Spinal cord (tissue), 10 donors: ENCODE results near the gene XKR7. TPM values are rescaled to one million over a fixed set of nuclear protein-coding genes. Genes with fewer than 3 reads are reported as not detected.
"Not testable (repeated sequence)": the region's sequence is repeated elsewhere in the genome, so short reads cannot be mapped to it uniquely, and the experiment has no call there.

Experiments
- DNase-seq, 6 donors: peaks; one replicate each; pipeline versions ENCODE4 v3.0.0 to v3.0.0-alpha.2; 2013 to 2015; ENCODE audit warnings: low spot score in 6 of 6, low read depth in 4 of 6
- H3K27ac ChIP-seq: one replicate; pipeline ENCODE4 v1.5.1; 2013; ENCODE audit warnings: low read depth, low read length, control low read depth
- H3K27me3 ChIP-seq: one replicate; pipeline ENCODE4 v1.6.1; 2013; ENCODE audit warnings: low read length; ENCODE audit not compliant: control insufficient read depth, insufficient read depth
- H3K36me3 ChIP-seq: one replicate; pipeline ENCODE4 v1.6.1; 2013; ENCODE audit warnings: low read length; ENCODE audit not compliant: control insufficient read depth, insufficient read depth
- H3K4me1 ChIP-seq: one replicate; pipeline ENCODE4 v1.6.1; 2013; ENCODE audit warnings: low read length; ENCODE audit not compliant: control insufficient read depth, insufficient read depth
- H3K4me3 ChIP-seq: one replicate; pipeline ENCODE4 v1.5.1; 2013; ENCODE audit warnings: low read depth, low read length, control low read depth
- H3K9me3 ChIP-seq: one replicate; pipeline ENCODE4 v1.6.1; 2013; ENCODE audit warnings: low read length; ENCODE audit not compliant: control insufficient read depth, insufficient read depth
- WGBS: methylation state at CpG from one replicate; pipeline ENCODE4 v1.1.5; 2013; ENCODE audit warnings: missing lambda C conversion rate; ENCODE audit not compliant: insufficient coverage; 5-methylcytosine and 5-hydroxymethylcytosine counted together
- polyA plus RNA-seq, 2 donors: library from polyadenylated mRNA; unstranded; fragments of 120-200 nt; gene quantifications; one replicate each; pipeline ENCODE4 v1.2.1, GENCODE V29; 2013; ENCODE audit not compliant: insufficient read length in 2 of 2
- total RNA-seq, 2 donors: library from RNA; depleted of rRNA in 1 of 2; stranded (reverse); fragments of 120-200 nt in 1 of 2; fragments of >200 nt in 1 of 2; gene quantifications; one replicate each; pipeline versions ENCODE4 v1.2.3 to v1.2.4, GENCODE V29; 2013 to 2014
- donor health status: healthy.

XKR7 gene
- total and polyA plus RNA-seq, 4 donors = 1.8 to 9.0 (median 5.8) TPM

GRCh38 chr20:32031007-32031958 is 63.3 kb downstream of the XKR7 start:
- H3K27ac ChIP-seq = no peak overlapping the region
- H3K9me3 ChIP-seq = no peaks in the 10 kb centered on the region
- H3K4me3 ChIP-seq = peak overlapping the region; percentile 13
- DNase-seq = peak in 5 of 6 donors; percentile 46 to 93 (median 65)
- 11% methylated on average over 51 of the region's 59 CpGs for WGBS
- peaks cover 15% of the 10 kb centered on the region for H3K4me1 ChIP-seq
- peaks cover 3% of the 10 kb centered on the region for H3K36me3 ChIP-seq
- H3K27me3 ChIP-seq = peaks cover 16% of the 10 kb centered on the region

GRCh38 chr20:32033316-32033715 is 65.4 kb downstream of the XKR7 start:
- DNase-seq = no peak
- peaks cover 15% of the 10 kb centered on the region for H3K4me1 ChIP-seq
- H3K9me3 ChIP-seq = no peaks in the 10 kb centered on the region
- no peak overlapping the region for H3K4me3 ChIP-seq
- H3K36me3 ChIP-seq = peaks cover 3% of the 10 kb centered on the region
- no CpG with 5 or more reads among the region's 2 CpGs for WGBS
- H3K27ac ChIP-seq = no peak overlapping the region
- H3K27me3 ChIP-seq = peaks cover 16% of the 10 kb centered on the region

- peaks cover 16% of the 10 kb centered on the region for H3K27me3 ChIP-seq
- H3K4me3 ChIP-seq, DNase-seq, H3K9me3 ChIP-seq, H3K36me3 ChIP-seq, H3K27ac ChIP-seq: not testable (repeated sequence)
- WGBS = 77% methylated on average over 3 of the region's 3 CpGs
- peaks cover 13% of the 10 kb centered on the region for H3K4me1 ChIP-seq
Observed at GRCh38 chr20:32033721-32034120, 65.8 kb downstream of the XKR7 start.

GRCh38 chr20:32034581-32035425 is 66.9 kb downstream of the XKR7 start:
- peaks cover 16% of the 10 kb centered on the region for H3K27me3 ChIP-seq
- no peak overlapping the region for H3K27ac ChIP-seq
- no peak overlapping the region for H3K4me3 ChIP-seq
- no peak for DNase-seq
- WGBS = 60% methylated on average over 8 of the region's 9 CpGs
- peaks cover 10% of the 10 kb centered on the region for H3K4me1 ChIP-seq
- H3K36me3 ChIP-seq = no peaks in the 10 kb centered on the region
- no peaks in the 10 kb centered on the region for H3K9me3 ChIP-seq

GRCh38 chr20:32035426-32035779 is 67.5 kb downstream of the XKR7 start:
- no peaks in the 10 kb centered on the region for H3K36me3 ChIP-seq
- DNase-seq = no peak
- H3K27ac ChIP-seq = no peak overlapping the region
- peaks cover 10% of the 10 kb centered on the region for H3K4me1 ChIP-seq
- H3K27me3 ChIP-seq = peaks cover 16% of the 10 kb centered on the region
- 91% methylated on average over 8 of the region's 8 CpGs for WGBS
- H3K4me3 ChIP-seq = no peak overlapping the region
- no peaks in the 10 kb centered on the region for H3K9me3 ChIP-seq

GRCh38 chr20:32036252-32036651 is 68.3 kb downstream of the XKR7 start:
- no peaks in the 10 kb centered on the region for H3K36me3 ChIP-seq
- no peaks in the 10 kb centered on the region for H3K9me3 ChIP-seq
- H3K4me1 ChIP-seq = peaks cover 4% of the 10 kb centered on the region
- H3K27me3 ChIP-seq = peaks cover 14% of the 10 kb centered on the region
- DNase-seq = no peak
- 63% methylated on average over 3 of the region's 4 CpGs for WGBS
- no peak overlapping the region for H3K27ac ChIP-seq
- no peak overlapping the region for H3K4me3 ChIP-seq

GRCh38 chr20:32036716-32037485 is 69.0 kb downstream of the XKR7 start:
- Histone ChIP-seq H3K27ac (no peak overlapping the region), H3K27me3 (peaks cover 11% of the 10 kb centered on the region), H3K4me1 (no peaks in the 10 kb centered on the region), H3K4me3 (no peak overlapping the region), H3K36me3 (no peaks in the 10 kb centered on the region), H3K9me3 (no peaks in the 10 kb centered on the region)
- no peak for DNase-seq
- 49% methylated on average over 3 of the region's 10 CpGs for WGBS

GRCh38 chr20:32037929-32038328 is 70.0 kb downstream of the XKR7 start:
- Histone ChIP-seq H3K4me1 (no peaks in the 10 kb centered on the region), H3K4me3 (no peak overlapping the region), H3K36me3 (no peaks in the 10 kb centered on the region), H3K27ac (no peak overlapping the region), H3K27me3 (peaks cover 10% of the 10 kb centered on the region), H3K9me3 (no peaks in the 10 kb centered on the region)
- DNase-seq = no peak
- WGBS = 94% methylated on average over 3 of the region's 4 CpGs
